Spleen (tissue), 11 donors: Measurements from ENCODE around the gene COG7. TPM values are rescaled to one million over a fixed set of nuclear protein-coding genes. Genes with fewer than 3 reads are reported as not detected.

Experiments
- DNase-seq: peaks from one replicate; pipeline ENCODE4 v3.0.0-alpha.2; 2020
- H3K27ac ChIP-seq, 8 donors: fragments of 200-600 bp; sonication (generic) in 7 of 8; 1 replicate in 4 of 8; 2 replicates in 4 of 8; pipeline versions ENCODE4 v1.5.0 to v1.8.0; 2016 to 2021; ENCODE audit warnings: inconsistent platforms in 4 of 8, mild to moderate bottlenecking in 4 of 8, moderate library complexity in 1 of 8
- H3K27me3 ChIP-seq, 7 donors: fragments of 200-600 bp; sonication (generic) in 6 of 7; replicated peaks in 1 of 7; 1 replicate in 4 of 7; 2 replicates in 3 of 7; pipeline versions ENCODE4 v1.5.0 to v1.8.0; 2016 to 2021; ENCODE audit warnings: inconsistent platforms in 3 of 7, mild to moderate bottlenecking in 1 of 7
- H3K36me3 ChIP-seq, 6 donors: fragments of 200-600 bp; sonication (generic) in 5 of 6; 1 replicate in 4 of 6; 2 replicates in 2 of 6; pipeline versions ENCODE4 v1.5.0 to v1.8.0; 2016 to 2021; ENCODE audit warnings: inconsistent platforms in 2 of 6
- H3K4me1 ChIP-seq, 6 donors: fragments of 200-600 bp; sonication (generic) in 5 of 6; 1 replicate in 3 of 6; 2 replicates in 3 of 6; pipeline versions ENCODE4 v1.5.0 to v1.8.0; 2016 to 2021; ENCODE audit warnings: inconsistent platforms in 3 of 6
- H3K4me3 ChIP-seq, 8 donors: fragments of 200-600 bp; sonication (generic) in 7 of 8; 1 replicate in 4 of 8; 2 replicates in 4 of 8; pipeline versions ENCODE4 v1.5.0 to v1.8.0; 2016 to 2021; ENCODE audit warnings: inconsistent platforms in 4 of 8, mild to moderate bottlenecking in 4 of 8, moderate library complexity in 2 of 8
- H3K9me3 ChIP-seq, 8 donors: fragments of 200-600 bp; sonication (generic) in 7 of 8; 1 replicate in 4 of 8; 2 replicates in 4 of 8; pipeline versions ENCODE4 v1.5.0 to v1.8.0; 2016 to 2021; ENCODE audit warnings: inconsistent platforms in 4 of 8
- CTCF ChIP-seq, 11 experiments: fragments of 200-600 bp in 7 of 11; fragments of 450-650 bp in 4 of 11; sonication (generic) in 4 of 11; IDR thresholded peaks in 8 of 11; conservative IDR thresholded peaks in 3 of 11; 1 replicate in 7 of 11; 2 replicates in 4 of 11; pipeline versions ENCODE4 v1.4.0 to v1.8.0; 2016 to 2021; ENCODE audit warnings: antibody characterized with exemption in 11 of 11, inconsistent platforms in 4 of 11, mild to moderate bottlenecking in 1 of 11
- POLR2A ChIP-seq, 3 donors: fragments of 450-650 bp; IDR thresholded peaks; one replicate each; pipeline ENCODE4 v1.5.1; 2017; ENCODE audit warnings: antibody characterized with exemption in 3 of 3, mild to moderate bottlenecking in 1 of 3
- POLR2AphosphoS5 ChIP-seq, 3 donors: sonication (generic); formaldehyde crosslinking; IDR thresholded peaks; one replicate each; pipeline ENCODE4 v1.5.1; 2017; ENCODE audit warnings: antibody characterized with exemption in 3 of 3
- WGBS, 5 donors: extraction: QIAGEN DNeasy Blood & Tissue Kit in 3 of 5; methylation state at CpG; one replicate each; pipeline versions ENCODE4 v1.1.5 to v1.1.7; 2013 to 2018; 5-methylcytosine and 5-hydroxymethylcytosine counted together
- intact Hi-C: fragments of 100-400 bp; cut with DNase I; formaldehyde crosslinking; loops from one replicate; pipeline ENCODE4 v1.15.0; 2023; ENCODE audit warnings: low total_unique reads
- polyA plus RNA-seq, 3 donors: library from polyadenylated mRNA; stranded (reverse); fragments of 200-250 nt; gene quantifications; one replicate each; pipeline ENCODE4 v1.2.1, GENCODE V29; 2013
- total RNA-seq, 7 donors: library from RNA; depleted of rRNA in 3 of 7; stranded (reverse); fragments of >200 nt in 3 of 7; fragmentation: NEBNext Ultra II Directional in 4 of 7; extraction: Animal tissue kit (Norgen Biotek cat#: 25700) in 4 of 7; gene quantifications; one replicate each; pipeline versions ENCODE4 v1.1.0 to v1.2.1, GENCODE V29; 2016 to 2021
- donor health status: healthy with polysubstance abuse.
- donor health status: DM: no; HTN: no; CAD: no; lungs with moderate emphysema.
- donor health status: DM: no; HTN: no; CAD: no.
- donor health status: Bipolar disorder and iron deficiency.
- donor health status: healthy.
- donor health status: DM: no; HTN: no; CAD: no.
- donor health status: DM: yes; HTN: yes; CAD: no.

COG7 gene
- total and polyA plus RNA-seq, 10 donors: 9.6 to 25.5 (median 18.8) TPM

DNA sequence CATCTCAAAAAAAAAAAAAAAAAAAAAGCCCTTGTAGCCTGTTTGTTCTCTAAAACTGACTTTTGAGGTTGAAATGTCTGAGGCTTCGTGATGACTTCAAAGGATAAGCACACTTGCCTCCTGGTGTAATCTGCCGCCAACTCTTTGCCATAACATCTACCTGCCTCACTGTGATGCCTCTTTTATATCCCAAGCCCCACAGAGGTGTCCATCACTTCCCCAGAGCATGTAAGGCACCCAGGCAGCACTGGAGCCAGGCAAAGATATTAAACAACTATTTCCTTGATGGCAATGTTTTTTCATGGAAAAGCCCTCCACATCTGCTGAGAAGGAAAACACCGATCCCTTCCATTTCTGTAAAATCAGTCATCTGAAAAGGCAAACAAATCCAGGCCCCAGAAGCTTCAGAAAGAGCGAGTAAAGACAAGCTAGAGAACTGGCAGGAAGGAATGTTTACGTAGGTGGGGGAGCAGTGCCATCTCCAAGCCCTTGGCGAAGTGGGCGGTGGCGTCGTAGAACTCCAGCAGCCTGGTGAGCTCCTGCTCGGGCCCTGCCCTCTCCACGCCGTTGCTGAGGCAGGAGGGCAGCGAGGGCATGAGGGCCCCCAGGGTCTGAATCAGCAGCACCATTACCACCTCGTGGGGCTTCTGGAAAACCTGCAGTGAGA lies 28.6 kb downstream of the COG7 start:
- TF ChIP-seq CTCF (IDR thresholded peaks at IDR 0.05 in 8 of 11, conservative IDR thresholded peaks at IDR 0.05 in 3 of 11) (no peak), POLR2A (IDR thresholded peaks at IDR 0.05) (no peak), POLR2AphosphoS5 (IDR thresholded peaks at IDR 0.05) (no peak)
- Histone ChIP-seq H3K4me3 (no peak overlapping the region), H3K27ac (peak overlapping the region in 3 of 8 donors; percentile 58 to 77 (median 66)), H3K9me3 (no peaks in the 10 kb centered on the region), H3K36me3 (peaks cover 0 to 81% (median 26%) of the 10 kb centered on the region in 6 donors), H3K4me1 (no peaks in the 10 kb centered on the region), H3K27me3 (no peaks in the 10 kb centered on the region)
- intact Hi-C loops: no loop called here
- no peak for DNase-seq
- WGBS, 5 donors: 89 to 97% (median 94%) methylated on average over 14 of the region's 14 CpGs

GRCh38 chr16:23423496-23424049 lies 29.4 kb downstream of the COG7 start:
- no peak for DNase-seq
- Histone ChIP-seq H3K4me1 (no peaks in the 10 kb centered on the region), H3K36me3 (peaks cover 0 to 81% (median 26%) of the 10 kb centered on the region in 6 donors), H3K4me3 (no peak overlapping the region), H3K27me3 (no peaks in the 10 kb centered on the region), H3K27ac (peak overlapping the region in 6 of 8 donors; percentile 41 to 77 (median 60)), H3K9me3 (no peaks in the 10 kb centered on the region)
- intact Hi-C loops: no loop called here
- TF ChIP-seq POLR2A (IDR thresholded peaks at IDR 0.05) (no peak), POLR2AphosphoS5 (IDR thresholded peaks at IDR 0.05) (peak in 1 of 3 donors; percentile 53)
- 55 to 80% (median 68%) methylated on average over 11 of the region's 11 CpGs for WGBS, 5 donors

GRCh38 chr16:23420011-23420410 lies 33.0 kb downstream of the COG7 start:
- no peak for DNase-seq
- H3K9me3 ChIP-seq: no peaks in the 10 kb centered on the region
- no peaks in the 10 kb centered on the region for H3K4me1 ChIP-seq
- intact Hi-C loops: no loop called here
- H3K27ac ChIP-seq: no peak overlapping the region
- 91 to 97% (median 95%) methylated on average over 5 of the region's 5 CpGs for WGBS, 5 donors
- H3K27me3 ChIP-seq: no peaks in the 10 kb centered on the region
- H3K4me3 ChIP-seq: no peak overlapping the region
- H3K36me3 ChIP-seq: peaks cover 0 to 84% (median 51%) of the 10 kb centered on the region in 6 donors
- TF ChIP-seq CTCF (IDR thresholded peaks at IDR 0.05 in 8 of 11, conservative IDR thresholded peaks at IDR 0.05 in 3 of 11) (no peak), POLR2AphosphoS5 (IDR thresholded peaks at IDR 0.05) (no peak), POLR2A (IDR thresholded peaks at IDR 0.05) (no peak)

GRCh38 chr16:23416816-23417215 lies 36.2 kb downstream of the COG7 start:
- TF ChIP-seq POLR2AphosphoS5 (IDR thresholded peaks at IDR 0.05) (no peak), POLR2A (IDR thresholded peaks at IDR 0.05) (no peak), CTCF (IDR thresholded peaks at IDR 0.05 in 8 of 11, conservative IDR thresholded peaks at IDR 0.05 in 3 of 11) (no peak)
- H3K9me3 ChIP-seq: no peaks in the 10 kb centered on the region
- peaks cover 0 to 92% (median 70%) of the 10 kb centered on the region in 6 donors for H3K36me3 ChIP-seq
- H3K4me3 ChIP-seq: no peak overlapping the region
- DNase-seq: no peak
- H3K27ac ChIP-seq: no peak overlapping the region
- intact Hi-C loops: no loop called here
- no peaks in the 10 kb centered on the region for H3K4me1 ChIP-seq
- WGBS, 5 donors: 94 to 99% (median 96%) methylated on average over 7 of the region's 7 CpGs
- no peaks in the 10 kb centered on the region for H3K27me3 ChIP-seq
